HG03571 (cell line): ENCODE measurements around the gene FASTKD3.
A peak's percentile ranks its signal among the peaks of the same experiment; 100 is the strongest.
"Not testable (repeated sequence)": the region's sequence is repeated elsewhere in the genome, so short reads cannot be mapped to it uniquely, and the experiment has no call there.

Experiments used
- ATAC-seq: cut with Tn5 transposase; IDR thresholded peaks from one replicate; pipeline ENCODE4 v1.9.1; 2021; ENCODE audit not compliant: unreplicated experiment

FASTKD3 gene

GRCh38 chr5:7868773-7869473 lies at the start of gene FASTKD3, which contains the start of gene MTRR:
FASTKD3 (minus strand) TSS chr5:7869031; CDS start chr5:7868083, 948 bp downstream.
MTRR (plus strand) TSS chr5:7869148; CDS start chr5:7870795, 1,647 bp downstream.
- ATAC-seq: peak; percentile 98

DNA sequence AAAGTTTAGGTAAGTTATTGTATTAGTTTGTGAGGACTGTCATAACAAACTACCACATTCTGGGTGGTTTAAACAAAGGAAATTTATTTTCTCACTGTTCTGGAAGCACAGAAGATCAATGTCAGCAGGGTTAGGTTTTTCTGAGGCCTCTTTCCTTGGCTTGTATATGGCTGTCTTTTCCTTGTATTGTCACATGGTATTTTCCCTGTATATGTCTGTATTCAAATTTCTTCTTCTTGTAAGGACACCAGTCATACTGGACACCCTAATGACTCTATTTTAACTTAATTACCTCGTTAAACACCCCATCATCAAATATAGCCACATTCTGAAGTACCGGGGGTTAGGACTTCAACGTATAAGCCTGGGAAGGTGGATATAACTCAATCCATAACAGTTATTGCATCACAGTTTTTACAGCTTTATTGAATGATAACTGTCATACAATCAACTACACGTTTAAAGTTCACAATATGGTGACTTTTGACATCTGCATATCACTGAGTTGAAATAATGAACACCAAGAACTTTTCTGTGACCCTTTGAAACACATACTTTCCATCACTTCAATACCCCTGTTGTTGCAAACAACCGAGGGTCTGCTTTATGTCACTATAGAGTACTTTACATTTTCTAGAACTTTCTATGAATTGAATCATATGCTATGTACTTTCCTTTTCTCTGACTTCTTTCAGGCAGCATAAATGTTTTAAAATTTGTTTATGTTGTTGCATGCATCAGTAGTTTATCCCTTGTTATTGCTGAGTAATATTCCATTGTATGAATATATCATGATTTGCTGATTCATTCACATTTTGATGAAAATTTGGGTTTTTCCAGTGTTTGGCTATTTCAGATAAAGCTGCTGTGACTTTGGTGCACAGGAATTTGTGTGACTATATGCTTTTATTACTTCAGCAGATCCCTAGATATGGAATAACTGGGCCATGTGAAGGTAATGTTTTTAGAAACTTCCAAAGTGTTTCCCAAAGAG lies 48.6 kb upstream of the FASTKD3 start:
- ATAC-seq: no peak

- no peak for ATAC-seq
Observed at GRCh38 chr5:7916171-7916804, 47.5 kb upstream of the FASTKD3 start.

- not testable (repeated sequence) for ATAC-seq
Observed at GRCh38 chr5:7911429-7911771, 42.6 kb upstream of the FASTKD3 start.

GRCh38 chr5:7910738-7911428 lies 42.1 kb upstream of the FASTKD3 start:
- peak; percentile 78 for ATAC-seq

DNA sequence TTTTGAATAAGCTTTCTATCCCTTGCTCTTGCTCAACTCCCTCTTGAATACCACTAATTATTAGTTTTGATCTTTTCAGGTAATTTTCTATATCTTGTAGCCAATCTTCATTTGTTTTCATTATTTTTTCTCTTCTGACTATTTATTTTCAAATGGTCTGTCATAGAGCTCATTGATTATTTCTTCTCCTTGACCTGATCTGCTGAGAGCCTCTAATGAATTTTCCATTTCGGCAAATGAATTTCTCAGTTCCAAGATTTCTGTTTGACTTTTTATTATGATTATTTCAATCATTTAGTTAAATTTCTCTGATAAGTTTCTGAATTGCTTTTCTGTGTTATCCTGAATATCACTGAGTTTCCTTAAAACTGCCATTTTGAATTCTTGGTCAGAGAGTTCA lies 39.5 kb upstream of the FASTKD3 start:
- ATAC-seq: no peak

GRCh38 chr5:7907612-7908011 lies 38.8 kb upstream of the FASTKD3 start:
- ATAC-seq: no peak

- no peak for ATAC-seq
Observed at GRCh38 chr5:7904170-7904569, 35.3 kb upstream of the FASTKD3 start.

DNA sequence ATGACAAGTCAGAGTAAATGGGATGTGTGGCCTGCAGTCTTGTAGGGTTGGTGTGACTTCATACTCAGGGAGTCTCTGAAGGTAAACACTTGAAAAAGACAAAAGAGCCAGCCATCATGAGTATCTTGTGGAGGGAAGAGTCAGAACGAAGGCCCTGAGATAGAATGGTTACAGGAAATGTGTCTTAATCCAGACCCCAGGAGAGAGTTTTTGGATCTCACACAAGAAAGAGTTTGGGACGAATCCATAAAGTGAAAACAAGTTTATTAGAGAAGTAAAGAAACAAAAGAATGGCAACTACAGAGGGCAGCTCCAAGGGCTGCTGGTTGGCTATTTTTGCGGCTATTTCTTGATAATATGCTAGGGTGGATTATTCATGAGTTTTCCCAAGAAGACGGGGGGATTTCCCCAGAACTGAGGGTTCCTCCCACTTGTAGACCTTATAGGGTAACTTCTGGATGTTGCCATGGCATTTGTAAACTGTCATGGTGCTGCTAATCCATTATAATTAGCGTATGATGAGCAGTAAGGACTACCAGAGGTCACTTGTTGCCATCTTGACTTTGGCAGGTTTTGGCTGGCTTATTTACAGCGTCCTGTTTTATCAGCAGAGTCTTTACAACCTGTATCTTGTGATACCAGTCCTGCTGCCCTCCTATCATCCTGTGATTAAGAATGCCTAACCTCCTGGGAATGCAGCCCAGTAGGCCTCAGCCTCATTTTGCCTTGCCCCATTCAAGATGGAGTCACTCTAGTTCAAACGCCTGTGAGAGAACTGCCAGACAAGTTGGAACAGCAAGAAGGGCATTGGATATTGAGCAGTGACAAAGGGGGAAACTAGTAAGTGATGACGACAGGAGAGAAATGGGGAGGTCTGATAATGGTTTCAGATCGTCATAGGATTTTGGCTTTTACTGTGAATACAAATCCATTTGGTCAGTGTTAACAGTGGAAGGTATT lies 34.1 kb upstream of the FASTKD3 start:
- no peak for ATAC-seq

DNA sequence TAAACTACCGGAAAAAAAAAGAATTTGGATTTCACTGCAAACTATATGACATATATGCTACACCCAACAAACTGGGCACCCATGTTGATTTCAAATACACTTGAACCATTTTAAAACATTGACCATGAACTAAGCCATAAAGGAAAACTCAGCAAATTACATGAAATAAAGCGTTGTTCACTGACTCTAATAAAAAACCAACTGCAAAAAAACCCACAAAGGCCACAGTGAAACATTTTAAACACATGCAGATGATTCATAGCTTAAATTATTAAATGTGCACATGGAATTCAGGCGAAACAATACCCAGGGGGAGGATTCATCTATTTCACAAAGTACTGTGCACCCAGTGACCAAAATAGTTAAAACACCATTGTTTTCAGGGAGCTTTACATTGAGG lies 33.4 kb upstream of the FASTKD3 start:
- ATAC-seq: no peak

DNA sequence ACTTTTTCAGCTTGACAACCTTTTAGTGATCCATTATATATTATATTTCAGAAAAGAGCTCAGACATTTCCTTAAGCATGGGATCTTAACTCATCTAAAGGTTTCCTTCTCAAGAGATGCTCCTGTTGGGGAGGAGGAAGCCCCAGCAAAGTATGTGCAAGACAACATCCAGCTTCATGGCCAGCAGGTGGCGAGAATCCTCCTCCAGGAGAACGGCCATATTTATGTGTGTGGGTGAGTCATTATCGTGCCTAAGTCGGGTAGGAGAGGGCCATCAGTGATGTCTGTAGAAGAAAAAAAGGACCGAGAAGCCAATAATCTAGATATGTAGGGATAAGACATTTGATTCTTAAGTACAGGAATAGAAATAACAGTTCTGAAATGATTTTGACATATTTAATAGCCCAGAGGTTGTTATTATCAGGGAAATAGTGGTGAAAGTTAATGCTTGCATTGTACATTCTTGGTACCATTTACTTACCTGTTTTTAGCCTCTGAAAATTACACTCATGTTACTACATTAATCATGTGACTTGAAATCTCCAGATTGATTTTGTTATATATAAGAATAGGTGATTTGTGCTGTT lies 28.3 kb upstream of the FASTKD3 start:
- ATAC-seq: no peak

- ATAC-seq: peak; percentile 93
Observed at GRCh38 chr5:7894860-7895259, 26.0 kb upstream of the FASTKD3 start.

DNA sequence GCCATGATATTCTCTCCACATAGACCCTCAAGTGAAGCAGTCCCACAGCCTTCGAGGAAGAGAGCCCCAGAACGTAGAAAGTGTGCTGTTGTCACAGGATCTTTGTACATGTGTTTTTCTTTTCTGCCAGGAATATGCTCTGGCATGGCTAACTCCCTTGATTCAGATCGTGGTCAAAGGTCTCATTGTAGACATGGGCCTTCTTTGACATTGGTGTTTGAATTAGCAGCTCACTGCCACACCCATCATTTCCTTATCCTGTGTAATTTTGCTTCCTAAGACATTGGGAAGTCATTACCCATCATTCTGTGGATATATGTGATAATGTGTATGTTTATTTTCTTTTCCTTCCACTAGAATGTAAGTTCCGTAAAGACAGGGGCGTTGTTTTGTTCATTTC lies 25.6 kb upstream of the FASTKD3 start:
- no peak for ATAC-seq

DNA sequence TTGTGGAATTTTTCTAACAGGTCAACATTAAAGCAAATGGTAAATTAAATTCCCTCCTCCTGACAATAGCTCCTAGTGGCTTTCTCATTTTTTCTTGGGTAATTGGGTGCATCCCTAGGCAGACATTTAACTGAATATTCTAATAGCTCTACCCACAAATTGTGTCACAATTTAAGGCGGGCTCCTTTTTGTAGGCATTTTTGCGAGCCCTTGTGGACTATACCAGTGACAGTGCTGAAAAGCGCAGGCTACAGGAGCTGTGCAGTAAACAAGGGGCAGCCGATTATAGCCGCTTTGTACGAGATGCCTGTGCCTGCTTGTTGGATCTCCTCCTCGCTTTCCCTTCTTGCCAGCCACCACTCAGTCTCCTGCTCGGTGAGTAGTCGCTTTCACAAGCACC lies 20.1 kb upstream of the FASTKD3 start:
- no peak for ATAC-seq

- ATAC-seq: no peak
Observed at GRCh38 chr5:7886849-7887475, 18.1 kb upstream of the FASTKD3 start.

GRCh38 chr5:7884491-7885267 lies 15.8 kb upstream of the FASTKD3 start:
- no peak for ATAC-seq

DNA sequence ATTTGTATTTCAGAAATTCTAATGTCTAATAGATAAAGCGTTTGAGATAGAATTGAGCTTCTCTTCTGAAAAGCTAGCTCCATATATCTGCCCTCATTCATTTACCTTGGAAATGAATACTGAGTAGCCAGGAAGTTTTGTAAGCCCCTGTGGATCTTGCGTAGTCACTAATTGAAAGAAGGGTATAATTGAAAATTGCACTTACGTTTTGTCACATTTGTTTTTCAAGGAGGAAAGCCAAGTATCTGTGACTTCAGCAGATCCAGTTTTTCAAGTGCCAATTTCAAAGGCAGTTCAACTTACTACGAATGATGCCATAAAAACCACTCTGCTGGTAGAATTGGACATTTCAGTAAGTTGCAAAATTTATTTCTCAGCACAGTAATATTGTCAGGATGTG lies 14.1 kb upstream of the FASTKD3 start:
- no peak for ATAC-seq

DNA sequence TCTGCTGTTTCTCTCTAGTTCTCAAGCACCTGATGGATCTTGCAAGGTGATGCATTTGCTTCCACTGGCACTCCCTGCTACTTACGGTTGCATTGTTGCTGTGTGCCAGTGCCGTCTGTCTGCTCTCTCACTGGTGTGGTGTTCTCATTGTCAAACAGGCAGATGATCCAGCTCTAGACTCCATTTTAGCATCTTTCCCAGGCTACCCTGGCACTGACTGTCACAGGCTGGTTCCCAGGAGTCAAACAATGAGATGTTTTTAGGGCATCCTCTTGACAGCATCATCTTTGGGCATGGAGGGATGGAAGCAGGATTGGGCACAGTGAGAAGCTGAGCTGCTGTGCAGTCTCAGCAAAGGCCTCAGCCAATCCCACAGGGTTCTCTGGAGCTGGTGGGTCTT lies 13.0 kb upstream of the FASTKD3 start:
- ATAC-seq: no peak
